RWPE1 (cell line): ENCODE data around the gene PCGF5.
"Not testable (repeated sequence)": the region's sequence is repeated elsewhere in the genome, so short reads cannot be mapped to it uniquely, and the experiment has no call there.

Source experiments
- CTCF ChIA-PET: fragments of 350-600 bp; sonication (Branson Sonifier 250); formaldehyde crosslinking; extraction: SDS; loops from one replicate; lab custom pipeline; 2021; lab: Yijun Ruan, JAX
- POLR2A ChIA-PET: fragments of 400-600 bp; formaldehyde crosslinking; extraction: SDS; loops from one replicate; lab custom pipeline; 2020; ENCODE audit warnings: antibody characterized with exemption; ENCODE audit not compliant: low non-redundant PET; lab: Yijun Ruan, JAX
- DNase-seq: peaks from one replicate; pipeline ENCODE4 v3.0.0; 2012; ENCODE audit warnings: low spot score
- H3K27ac ChIP-seq: fragments of 450-650 bp; 2 replicates; pipeline ENCODE4 v1.5.1; 2017
- TF ChIP-seq, protein P1 (sequence below): fragments of 450-650 bp; conservative IDR thresholded peaks from 2 replicates; pipeline ENCODE4 v1.5.1; 2017; ENCODE audit warnings: low read depth, mild to moderate bottlenecking

The PCGF5 gene

GRCh38 chr10:91220194-91220953, at the start of gene PCGF5:
TSS of gene PCGF5 (plus strand) at chr10:91220663. CDS start at chr10:91222872, 2,209 bp downstream.
- peak within 1 kb of the TSS; percentile 67 for H3K27ac ChIP-seq
- ChIA-PET POLR2A (no interaction called here), CTCF (interaction anchor here (0.6 to 1.1 kb wide), 4 partner anchors 18 to 732 kb away, joined by 3 to 4 read pairs (median 4); no protein-coding TSS in a partner anchor)
- DNase-seq = peak; percentile 93
- TF ChIP-seq, protein P1, sequence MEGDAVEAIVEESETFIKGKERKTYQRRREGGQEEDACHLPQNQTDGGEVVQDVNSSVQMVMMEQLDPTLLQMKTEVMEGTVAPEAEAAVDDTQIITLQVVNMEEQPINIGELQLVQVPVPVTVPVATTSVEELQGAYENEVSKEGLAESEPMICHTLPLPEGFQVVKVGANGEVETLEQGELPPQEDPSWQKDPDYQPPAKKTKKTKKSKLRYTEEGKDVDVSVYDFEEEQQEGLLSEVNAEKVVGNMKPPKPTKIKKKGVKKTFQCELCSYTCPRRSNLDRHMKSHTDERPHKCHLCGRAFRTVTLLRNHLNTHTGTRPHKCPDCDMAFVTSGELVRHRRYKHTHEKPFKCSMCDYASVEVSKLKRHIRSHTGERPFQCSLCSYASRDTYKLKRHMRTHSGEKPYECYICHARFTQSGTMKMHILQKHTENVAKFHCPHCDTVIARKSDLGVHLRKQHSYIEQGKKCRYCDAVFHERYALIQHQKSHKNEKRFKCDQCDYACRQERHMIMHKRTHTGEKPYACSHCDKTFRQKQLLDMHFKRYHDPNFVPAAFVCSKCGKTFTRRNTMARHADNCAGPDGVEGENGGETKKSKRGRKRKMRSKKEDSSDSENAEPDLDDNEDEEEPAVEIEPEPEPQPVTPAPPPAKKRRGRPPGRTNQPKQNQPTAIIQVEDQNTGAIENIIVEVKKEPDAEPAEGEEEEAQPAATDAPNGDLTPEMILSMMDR = peak; percentile 14; the same call in 1 of the 2 replicates

- TF ChIP-seq, protein P1 = no peak
- DNase-seq = no peak
- POLR2A ChIA-PET = no interaction called here
- no peak overlapping the region for H3K27ac ChIP-seq
- CTCF ChIA-PET = no interaction called here
Measured at GRCh38 chr10:91171485-91171884, 49.0 kb upstream of the PCGF5 start.

DNA sequence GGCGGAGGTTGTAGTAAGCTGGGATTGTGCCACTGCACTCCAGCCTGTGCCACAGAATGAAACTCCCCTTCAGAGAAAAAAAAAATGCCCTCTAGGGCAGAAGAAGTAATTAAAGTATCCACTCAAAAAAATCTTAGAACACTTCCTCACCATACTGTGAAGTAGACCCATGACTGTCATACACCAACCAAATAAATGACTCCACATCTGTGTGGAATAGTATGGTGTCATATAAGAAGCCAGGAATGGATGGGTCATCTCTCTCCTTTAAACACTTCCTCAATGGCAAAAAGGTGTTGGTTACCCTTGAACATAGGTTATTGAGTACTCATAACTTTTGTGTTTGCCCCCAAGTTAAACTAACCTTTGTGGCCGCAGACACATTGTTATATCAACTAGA, 48.1 kb upstream of the PCGF5 start:
- TF ChIP-seq, protein P1 = no peak
- no peak for DNase-seq
- CTCF ChIA-PET = no interaction called here
- POLR2A ChIA-PET = no interaction called here
- no peak overlapping the region for H3K27ac ChIP-seq

- ChIA-PET POLR2A (no interaction called here), CTCF (interaction anchor here (0.5 kb wide), 1 partner anchor 897 kb away, joined by 3 read pairs; no protein-coding TSS in a partner anchor)
- TF ChIP-seq, protein P1 = no peak
- H3K27ac ChIP-seq = no peak overlapping the region
- DNase-seq = peak; percentile 38
Measured at GRCh38 chr10:91185239-91185875, 35.1 kb upstream of the PCGF5 start.

DNA sequence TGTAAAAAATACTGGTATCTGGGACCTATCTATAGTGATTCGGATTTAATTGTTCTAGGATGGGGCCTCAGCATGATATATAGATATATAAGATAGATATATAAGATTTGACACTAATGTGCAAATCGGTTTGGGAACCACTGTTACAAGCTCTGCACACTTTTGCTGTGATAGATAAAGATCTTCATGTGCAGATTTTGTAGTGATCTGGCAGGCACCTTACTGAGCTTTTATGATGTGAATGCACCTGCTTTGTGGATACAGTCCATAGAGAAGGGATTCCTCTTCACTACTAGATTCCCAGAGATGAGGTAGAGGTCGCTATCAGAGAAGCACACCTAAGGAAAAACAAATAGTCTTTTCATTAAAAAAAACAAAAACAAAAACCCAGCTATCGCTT, 33.3 kb upstream of the PCGF5 start:
- ChIA-PET POLR2A (no interaction called here), CTCF (no interaction called here)
- no peak overlapping the region for H3K27ac ChIP-seq
- DNase-seq = no peak
- TF ChIP-seq, protein P1 = no peak

- DNase-seq, POLR2A ChIA-PET, H3K27ac ChIP-seq: not testable (repeated sequence)
- CTCF ChIA-PET = interaction anchor here (0.6 kb wide), 1 partner anchor 13 kb away, joined by 3 read pairs; no protein-coding TSS in a partner anchor
Measured at GRCh38 chr10:91188010-91188409, 32.5 kb upstream of the PCGF5 start.
